NCI-H2171 (cell line): ENCODE data around the gene EXOC4.

Experiments used
- DNase-seq: peaks from one replicate; lab custom pipeline; 2025; lab: John Stamatoyannopoulos, UW

The EXOC4 gene

DNA sequence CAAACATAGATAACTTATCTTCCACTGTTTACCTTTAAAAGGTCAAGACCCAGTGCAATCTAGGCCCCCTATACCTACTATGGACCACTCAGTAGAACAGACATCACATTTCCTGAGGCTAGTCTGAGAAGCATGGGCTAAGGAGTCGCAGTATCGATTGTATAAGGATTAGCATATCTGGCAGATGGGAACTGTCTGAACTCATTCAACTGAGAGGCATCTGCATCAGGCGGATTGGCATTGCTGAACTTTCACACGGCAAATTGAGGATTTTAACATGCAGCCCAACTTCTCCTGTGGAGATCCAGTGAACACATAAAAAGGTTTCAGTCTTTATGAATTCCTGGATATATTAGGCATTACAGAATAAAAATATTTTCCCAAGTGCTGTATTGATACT is 785.1 kb downstream of the EXOC4 start:
- DNase-seq = no peak

DNA sequence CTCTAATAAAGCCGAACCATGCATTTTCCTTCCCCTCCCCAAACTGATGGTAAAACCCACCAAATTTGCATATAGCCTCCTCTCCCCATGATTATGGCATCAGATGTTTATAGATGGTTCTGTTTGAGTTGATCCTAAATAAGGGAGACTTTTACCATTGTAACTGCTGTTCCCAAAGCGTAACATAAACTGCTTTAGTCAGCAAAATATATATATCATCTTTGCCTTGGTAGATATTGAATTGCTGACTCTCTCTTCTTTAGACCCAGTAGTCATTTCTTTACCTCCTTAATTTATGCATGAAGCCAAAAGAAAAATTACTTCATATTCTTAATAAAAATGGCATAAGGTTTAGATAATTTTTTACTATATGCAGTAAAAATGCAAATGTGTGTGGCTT is 788.1 kb downstream of the EXOC4 start:
- DNase-seq = no peak

DNA sequence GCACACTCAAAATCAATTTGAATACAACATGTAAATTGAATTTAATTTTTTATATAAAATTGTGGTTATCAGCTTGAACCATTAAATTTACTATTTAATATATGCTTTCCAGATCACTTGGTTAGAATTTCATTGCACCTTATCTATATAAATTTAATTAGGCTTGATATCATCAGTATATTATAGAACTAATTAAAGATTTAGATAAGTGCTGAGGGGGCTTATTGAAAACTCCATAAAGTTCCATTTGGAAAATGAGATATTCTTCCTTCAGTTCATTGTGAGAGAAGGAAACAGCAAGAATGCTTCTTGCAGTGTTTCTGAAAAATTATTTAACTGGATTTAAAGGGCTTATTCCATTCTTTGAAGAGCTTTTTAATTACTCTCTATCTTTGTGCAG is 788.6 kb downstream of the EXOC4 start:
- DNase-seq = no peak

DNA sequence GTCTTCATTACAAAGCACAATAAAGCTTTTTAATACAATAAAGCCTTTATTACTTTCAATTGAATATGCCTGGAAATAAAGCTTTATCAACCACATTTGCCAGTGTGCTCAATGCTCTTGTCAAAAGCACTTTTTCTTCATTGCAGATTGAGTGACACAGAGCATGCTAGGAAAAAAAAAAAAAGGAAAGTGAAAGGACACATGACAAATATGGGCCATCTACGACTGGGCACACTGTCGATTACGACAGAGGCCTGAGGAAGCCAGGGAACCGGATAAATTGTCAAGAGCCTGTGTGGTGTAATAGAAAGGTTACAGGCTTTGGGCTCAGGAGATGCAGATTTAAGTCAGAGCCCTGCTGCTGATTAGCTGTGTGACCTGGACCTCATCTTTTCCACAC is 789.4 kb downstream of the EXOC4 start:
- DNase-seq = no peak

DNA sequence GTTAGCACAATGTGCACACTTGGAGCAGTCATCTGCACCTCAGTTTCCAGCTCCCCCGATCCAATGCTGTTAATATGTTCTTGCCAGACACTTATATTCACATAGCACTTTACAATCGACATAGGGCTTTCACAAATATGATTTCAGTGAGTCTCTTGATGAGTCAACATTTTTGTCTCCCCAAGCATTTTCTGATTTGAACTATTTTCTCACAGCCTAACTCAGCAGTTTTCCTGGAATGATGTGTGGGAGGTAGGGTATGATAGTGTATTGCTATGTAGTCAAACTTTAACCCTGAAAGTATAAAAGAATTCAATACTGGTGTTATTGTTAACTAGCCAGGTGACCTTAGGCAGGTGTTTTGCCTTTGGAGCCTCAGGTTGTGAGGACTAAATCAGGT is 791.8 kb downstream of the EXOC4 start:
- DNase-seq = no peak

DNA sequence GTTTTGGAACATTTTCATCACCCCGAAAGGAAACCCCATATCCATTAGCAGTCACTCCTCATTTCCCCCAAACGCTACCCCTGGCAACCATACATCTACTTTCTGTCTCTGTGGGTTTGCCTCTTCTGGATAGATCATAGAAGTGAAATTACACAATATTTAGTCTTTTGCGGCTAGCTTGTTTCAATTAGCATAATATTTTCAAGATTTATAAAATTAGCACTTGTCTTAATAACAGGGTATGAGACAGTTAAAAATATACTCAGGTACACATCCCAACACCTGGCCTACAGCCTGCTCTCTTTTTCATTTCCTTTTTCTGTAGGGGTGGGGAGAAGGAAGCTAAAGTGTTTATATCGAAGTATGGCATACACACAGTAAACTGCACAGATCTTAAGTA is 792.8 kb downstream of the EXOC4 start:
- DNase-seq = no peak

DNA sequence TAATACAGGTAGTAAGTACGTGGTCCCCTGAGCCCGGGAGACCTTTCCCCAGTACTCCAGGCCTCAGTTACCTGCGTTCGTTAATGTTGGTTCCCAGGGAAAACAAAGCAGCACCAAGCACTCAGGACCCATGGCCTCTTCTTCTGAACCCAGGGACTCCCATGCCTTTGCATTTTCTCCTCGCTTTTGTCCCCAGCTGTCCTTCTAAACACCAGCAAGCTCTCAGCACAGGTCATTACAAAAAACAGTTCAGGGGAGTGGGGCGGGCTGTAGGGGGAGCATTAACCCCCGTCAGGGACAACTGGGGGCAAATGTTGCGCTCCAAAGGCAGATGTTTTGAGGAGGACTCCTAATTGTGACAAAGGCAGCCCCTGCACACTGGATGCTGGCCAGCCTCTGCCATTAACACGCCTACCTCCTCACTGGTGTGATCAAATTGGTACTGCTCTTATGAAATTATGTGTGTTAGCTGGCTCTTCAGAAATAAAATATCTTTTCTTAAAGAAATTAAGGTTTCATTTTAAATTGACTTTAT is 793.8 kb downstream of the EXOC4 start:
- DNase-seq = no peak

DNA sequence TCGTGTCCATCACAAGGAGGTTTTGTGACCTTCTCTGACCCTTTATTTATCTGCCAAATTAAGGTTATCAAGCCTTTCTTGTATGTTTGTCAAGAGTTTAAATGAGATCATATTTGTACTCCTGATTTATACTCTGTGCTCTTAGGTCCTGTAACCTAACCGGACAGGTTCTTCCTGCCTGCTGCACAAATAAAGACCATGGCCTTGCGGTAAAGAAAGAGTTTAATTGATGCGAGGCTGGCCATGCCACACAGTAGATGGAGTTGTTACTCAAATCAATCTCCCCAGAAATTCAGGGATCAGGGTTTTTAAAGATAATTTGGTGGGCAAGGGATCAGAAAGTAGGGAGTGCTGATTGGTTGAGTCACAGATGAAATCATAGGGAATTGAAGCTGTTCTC is 794.8 kb downstream of the EXOC4 start:
- no peak for DNase-seq

DNA sequence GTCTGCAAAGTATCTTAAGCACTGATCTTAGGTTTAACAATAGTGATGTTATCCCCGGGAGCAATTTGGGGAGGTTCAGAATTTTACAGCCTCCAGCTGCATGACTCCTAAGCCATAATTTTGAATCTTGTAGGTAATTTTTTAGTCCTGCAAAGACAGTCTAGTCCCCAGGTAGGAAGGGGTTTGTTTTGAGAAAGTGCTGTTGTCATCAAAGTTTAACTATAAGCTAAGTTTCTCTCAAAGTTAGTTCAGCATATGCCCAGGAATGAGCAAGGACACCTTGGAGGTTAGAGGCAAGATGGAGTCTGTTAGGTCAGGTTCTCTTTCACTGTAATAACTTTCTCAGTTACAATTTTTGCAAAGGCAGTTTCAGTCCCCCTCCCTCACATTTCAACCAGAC is 795.3 kb downstream of the EXOC4 start:
- DNase-seq = no peak

DNA sequence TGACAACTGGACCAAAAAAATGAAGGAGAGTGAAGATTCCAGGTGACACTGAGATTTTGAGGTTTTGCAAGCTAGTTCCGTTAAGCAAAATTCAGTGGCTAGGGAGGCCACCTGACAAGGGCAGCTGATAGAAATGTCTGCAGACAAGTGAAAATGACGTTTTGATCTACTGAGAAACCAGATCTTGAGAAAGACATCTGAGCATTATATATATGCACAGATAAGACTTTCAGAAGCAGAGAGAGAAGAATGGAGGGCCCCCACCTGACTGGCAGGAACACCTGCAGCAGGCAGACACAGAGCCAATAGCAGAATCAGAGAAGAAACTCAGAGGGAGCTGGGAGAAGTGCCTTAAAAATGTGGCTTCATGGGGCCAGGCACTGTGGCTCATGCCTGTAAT is 798.1 kb downstream of the EXOC4 start:
- DNase-seq = no peak

DNA sequence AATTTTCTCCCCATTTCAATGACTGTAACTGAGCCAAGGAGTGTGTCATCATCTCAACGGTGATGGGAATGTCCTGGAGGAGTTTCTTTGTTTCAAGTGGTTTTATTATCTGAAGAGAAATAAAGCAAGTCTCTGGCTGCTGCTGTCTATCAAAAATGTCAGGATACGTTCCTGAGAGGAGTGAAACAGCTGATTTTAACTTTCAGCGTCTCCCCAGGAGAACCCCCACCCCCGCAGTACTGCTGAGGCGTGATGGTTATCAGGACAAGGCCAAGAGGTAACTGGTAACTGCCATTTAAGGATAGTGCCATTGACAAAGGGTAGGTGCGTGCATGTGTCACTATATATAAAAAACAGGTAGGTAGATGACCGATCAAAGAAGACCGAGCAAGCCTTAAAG is 803.9 kb downstream of the EXOC4 start:
- DNase-seq = no peak

DNA sequence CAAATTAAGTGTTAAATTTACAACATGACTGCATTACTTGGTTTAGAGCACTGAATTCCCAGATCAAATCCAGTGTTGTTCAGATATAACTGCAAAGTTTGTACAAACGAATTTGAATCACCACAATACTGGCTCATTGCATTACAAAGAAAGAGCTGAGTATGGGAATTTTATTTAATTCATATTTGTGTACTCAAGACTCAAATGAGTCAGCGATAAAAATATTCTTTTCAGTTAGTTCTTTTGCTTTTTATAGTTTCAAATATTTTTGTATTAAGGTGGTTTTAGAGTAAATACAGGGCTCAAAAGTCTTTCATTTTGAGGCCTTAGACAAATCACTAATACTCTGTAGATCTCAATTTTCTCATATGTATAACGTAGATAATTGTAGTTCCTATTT is 805.6 kb downstream of the EXOC4 start:
- no peak for DNase-seq

DNA sequence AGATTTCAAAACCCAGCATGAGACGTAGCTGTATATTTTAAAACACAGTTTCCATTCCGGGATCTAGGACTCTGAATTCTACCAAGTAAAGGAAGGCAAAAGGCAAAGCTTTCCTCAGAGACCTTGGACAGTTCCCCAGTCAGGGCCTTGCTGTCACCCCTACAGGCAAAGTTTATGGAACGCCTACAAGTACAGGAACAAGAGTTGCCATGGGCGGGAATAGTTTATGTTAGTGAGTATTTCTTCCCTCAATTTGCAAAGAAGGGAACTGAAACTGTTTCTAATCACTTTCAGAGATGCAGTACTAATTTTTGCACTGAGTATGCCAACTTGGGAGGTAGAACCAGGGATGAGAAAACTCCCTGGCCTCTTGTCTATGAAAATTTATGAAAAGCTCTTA is 806.1 kb downstream of the EXOC4 start:
- no peak for DNase-seq

DNA sequence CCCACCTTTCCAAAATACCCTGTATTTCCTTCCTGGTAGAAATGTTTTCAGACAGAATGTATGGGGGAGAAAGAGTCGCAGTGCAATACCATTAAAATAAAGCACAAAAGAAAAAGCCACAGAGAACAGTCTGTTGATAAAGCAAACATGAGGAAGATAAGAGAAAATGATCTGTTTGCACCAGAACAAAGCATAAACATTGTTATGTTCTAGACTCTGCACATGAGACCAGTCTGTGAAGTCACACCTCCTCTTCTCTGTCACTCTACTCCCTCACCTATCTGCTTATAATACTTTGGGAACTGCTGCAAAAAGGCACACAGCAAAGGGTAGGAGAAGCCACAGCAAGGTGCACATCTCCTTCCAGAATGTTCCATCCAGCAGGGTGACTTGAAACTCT is 807.0 kb downstream of the EXOC4 start:
- no peak for DNase-seq

DNA sequence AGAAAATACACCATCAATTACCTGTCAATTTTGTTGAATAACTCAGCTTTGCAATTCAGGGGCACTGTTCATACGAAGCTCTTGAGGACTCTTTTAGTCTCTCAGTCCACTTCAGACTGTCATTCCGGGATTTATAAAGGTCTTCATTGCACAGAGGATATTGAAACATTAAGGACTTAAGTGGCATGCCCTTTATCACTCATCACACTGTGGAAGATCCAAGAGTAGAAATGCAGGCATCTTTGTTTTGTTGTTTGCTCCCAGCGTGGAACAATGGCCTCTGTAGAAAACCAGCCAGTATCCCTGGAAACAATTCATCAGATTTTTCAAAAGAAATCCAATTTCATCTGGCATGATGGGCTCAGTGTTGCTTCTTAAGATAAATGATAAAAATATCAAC is 808.0 kb downstream of the EXOC4 start:
- DNase-seq = no peak

DNA sequence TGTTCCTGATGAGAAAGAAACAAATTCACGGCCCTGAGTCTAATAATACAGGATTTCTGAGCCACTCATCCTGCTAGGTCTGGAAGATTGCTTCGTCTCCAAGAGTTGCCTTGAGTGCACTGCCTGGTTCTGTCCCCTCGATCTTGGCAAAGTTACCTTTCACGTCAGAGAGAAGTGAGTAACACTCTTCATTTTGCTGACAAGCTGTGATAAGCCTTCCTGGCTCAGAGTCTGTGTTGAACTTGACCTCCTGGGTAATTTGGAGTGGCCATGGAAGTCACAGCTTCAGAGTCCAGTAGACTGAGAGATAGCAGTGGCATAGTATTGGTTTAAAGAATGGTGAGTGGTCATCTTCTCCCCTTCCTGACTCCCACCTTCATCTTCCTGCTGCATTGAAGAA is 809.6 kb downstream of the EXOC4 start:
- DNase-seq = no peak

DNA sequence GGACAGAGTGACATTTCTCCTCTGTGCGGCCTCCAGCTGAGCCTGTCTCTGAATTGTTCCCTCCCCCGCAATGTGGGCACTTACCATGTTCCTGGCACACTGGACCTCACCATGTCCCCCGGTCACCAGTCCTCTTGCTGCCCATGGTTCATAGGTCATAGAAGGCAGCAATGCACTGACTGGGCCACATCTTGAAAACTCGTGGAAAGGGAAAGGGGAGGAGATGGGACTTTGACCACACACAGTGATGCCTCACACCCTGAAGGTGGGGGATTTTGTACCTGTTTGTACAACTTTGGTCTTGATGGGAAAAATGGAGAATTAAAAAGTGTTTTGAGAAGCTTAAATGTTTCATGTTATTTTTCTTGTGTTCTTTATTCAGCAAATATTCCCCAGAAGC is 812.5 kb downstream of the EXOC4 start:
- no peak for DNase-seq

DNA sequence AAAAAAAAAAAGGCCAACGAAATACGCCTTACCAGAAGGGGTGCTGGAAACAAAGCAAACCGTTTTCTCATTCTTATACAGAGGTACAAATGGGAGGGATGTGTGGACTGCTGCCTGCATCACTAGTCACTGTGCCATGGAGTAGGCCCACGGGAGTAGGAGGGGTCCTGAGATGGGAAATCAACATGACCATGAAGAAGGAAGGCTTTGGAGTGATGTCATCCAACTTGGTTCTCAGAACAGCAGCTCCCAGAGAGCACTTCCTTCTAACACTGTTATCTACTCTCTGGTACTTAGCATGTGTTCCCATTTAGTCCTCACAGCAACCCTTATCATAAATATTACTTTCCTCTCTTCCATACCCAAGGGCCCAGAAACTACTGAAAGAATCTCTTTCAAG is 814.3 kb downstream of the EXOC4 start:
- DNase-seq = no peak

DNA sequence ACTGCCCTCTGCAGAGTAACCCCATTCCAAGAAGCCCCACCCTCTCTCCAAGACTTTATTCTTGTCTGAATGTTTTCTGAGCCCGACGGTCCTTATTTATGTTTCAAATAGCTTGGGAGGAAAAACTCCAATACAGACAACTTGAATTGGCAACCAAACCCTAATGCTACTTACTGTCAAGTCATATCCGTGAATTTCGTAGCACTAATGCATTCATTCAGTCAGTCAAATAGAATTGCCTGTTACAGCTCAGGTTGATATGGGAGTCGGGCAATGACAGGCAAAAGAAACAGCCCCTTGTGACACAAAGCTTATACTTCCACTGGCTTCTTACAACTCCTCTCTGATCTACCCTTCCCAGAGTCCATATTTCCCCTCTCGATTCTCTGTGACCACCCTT is 815.8 kb downstream of the EXOC4 start:
- no peak for DNase-seq

DNA sequence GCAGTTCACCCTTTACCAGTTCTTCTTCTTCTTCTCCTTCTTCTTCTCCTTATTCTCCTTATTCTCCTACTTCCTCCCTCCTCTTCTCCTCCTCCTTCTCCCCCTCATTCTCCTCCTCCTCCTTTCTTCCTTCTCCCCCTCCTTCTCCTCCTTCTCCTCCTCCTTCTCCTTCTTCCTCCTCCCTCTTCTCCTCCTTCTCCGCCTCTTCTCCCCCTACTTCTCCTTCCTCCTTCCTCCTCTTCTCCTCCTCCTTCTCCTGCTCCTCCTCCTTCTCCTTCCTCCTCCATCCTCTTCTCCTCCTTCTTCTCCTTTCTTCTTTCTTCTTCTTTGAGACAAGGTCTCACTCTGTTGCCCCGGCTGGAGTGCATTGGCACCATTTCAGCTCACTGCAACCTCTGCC is 816.3 kb downstream of the EXOC4 start:
- DNase-seq = no peak

DNA sequence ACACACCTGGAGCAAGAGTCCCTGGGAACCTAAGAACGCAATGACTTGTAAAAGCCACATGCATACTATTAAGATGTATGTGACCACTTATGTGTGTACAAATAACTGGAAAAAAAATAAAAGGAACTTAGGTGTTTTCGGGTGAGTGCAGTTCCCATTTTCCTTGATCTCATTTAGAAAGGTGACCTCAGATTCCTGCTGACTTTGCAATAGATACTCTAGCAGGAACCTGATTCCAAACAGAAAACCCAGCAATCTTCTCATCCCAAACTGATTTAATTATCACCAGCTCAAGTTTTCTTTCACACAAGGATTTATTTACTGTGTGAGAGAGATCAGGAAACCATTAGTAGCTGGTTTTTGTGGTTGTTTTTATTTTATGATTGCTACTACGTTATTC is 817.8 kb downstream of the EXOC4 start:
- no peak for DNase-seq

DNA sequence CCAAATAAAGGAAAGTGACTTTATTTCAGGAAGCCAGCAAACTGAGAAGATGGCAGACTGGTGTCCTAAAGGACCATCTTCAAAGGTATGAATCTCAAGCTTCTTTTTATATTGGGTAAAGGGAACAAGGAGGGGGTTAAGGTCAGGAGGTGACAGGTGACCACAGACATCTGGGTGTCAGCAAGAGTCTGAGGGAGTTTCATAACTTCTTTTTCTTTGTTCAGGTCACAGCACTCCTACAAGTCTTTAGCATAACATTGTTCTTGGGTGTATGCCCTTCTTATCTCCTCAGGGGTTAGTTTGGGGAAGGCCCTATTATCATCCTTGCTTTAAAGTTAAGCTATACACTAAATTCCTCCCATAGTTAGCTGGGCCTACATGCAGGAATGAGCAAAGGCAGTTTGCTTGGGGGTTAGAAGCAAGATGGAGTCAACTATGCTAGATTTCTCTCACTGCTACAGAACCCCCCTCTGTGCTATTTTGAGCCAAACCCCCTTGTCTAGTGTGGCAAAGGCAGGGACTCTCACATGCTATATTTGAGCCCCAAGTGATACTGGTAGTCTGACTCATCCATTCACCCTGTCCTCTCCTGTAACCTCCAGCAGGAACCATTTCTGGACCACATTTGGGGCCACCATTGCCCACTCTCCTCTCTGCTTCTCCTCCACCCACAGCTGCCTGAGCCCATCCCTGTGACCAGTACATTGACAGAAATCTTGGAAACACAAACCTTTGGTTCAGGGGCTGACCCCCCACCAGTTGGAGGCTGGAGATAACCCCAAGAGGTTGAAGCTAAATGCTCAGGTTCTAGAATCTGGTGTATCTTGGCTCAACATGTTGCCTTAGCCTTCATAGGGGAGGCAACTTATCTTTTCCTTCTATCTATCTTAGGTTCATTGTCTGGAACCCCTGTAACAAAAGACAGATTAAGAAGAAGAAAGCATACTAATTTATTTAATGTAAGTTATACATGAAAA is 818.8 kb downstream of the EXOC4 start:
- DNase-seq = no peak

DNA sequence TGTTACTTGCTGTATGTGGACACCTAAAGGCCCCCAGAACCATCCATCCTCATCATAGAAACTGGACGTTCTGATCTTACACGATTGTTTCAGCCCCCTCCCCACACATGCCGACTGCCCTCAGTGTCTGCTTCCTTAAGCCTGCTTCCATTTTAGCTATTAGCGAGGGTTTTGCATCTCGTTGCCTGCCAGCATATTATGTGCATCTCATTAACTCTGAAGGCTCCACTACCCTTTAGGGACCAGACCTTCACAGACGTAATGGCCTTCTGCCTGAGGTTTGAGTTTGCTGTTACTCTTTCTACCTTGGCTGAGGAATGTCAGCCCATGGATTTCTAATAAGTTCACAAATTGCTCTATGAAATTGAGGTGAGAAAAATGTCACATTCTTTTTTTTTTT is 820.4 kb downstream of the EXOC4 start:
- DNase-seq = no peak

DNA sequence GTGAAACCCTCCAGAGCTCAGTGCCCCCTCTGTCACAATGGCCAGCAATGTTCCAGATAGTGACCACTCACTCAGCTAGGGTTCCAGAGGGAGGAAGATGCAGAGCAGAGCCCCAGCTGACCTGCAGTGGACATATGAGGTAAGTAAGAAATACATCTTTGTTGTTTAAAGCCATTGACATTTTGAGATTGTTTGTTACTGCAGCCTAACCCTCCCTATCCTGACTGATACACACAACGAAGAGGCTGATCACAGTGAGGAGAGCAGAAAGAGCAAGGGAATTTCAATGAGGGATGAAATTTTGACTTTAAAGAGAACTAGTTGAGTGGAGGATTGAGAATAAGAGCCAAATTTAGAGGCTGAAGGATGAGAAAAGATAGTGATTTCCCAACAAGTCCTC is 822.9 kb downstream of the EXOC4 start:
- DNase-seq = no peak
